GM12872 (cell line): ENCODE data around the gene SLC66A2.

Experiments used
- CTCF ChIP-seq: IDR thresholded peaks from 3 replicates; pipeline ENCODE4 v1.5.1; 2011; ENCODE audit warnings: low read depth, mild to moderate bottlenecking, low read length, moderate library complexity; ENCODE audit not compliant: insufficient read depth

The SLC66A2 gene

GRCh38 chr18:79917853-79918614, 33.4 kb downstream of the SLC66A2 start:
- no peak for TF ChIP-seq CTCF

- no peak for TF ChIP-seq CTCF
Measured at GRCh38 chr18:79917169-79917852, 34.1 kb downstream of the SLC66A2 start.

DNA sequence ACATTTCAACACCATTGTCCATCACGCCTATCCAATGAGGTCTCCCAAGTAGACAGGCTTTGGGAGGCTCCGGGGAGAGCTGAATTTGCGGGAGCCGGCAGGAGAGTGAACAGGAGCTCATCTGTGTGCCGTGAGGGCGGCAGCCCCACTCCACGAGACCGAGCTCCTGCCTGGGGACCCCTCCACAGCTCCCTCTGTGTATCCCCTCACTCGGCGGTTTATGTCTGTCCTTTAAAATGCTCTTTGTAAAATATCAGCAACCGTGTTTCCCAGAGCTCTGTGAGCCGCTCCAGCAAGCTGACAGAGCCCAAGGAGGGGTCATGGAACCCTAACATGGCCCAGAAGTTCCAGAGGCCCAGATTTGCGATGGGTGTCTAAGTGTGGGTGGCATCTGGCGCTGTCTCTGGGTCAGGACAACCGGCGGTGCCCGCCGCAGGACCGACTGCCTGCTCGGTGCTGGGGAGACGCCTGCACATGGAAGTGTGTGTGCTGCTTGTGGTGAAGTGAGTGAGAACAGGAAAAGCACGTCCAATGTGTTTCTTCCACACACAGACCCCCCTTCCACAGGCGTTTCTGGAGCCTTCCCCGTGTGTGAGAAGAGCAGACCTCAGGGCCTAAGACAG, 34.8 kb downstream of the SLC66A2 start:
- TF ChIP-seq CTCF = no peak

DNA sequence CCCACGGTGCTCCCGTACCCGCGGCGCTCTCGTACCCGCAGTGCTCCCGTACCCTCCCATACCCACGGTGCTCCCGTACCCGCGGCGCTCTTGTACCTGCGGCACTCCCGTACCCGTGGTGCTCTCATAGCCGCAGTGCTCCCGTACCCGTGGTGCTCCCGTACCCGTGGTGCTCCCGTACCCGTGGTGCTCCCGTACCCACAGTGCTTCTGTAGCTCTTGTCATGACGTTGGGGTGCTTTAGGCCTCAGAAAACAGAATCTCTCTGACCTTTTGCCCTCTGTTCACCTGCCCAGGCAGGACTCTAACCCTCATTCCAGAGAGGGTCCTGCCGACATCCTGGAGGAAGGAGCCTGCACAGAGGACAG, 35.3 kb downstream of the SLC66A2 start:
- TF ChIP-seq CTCF = no peak

DNA sequence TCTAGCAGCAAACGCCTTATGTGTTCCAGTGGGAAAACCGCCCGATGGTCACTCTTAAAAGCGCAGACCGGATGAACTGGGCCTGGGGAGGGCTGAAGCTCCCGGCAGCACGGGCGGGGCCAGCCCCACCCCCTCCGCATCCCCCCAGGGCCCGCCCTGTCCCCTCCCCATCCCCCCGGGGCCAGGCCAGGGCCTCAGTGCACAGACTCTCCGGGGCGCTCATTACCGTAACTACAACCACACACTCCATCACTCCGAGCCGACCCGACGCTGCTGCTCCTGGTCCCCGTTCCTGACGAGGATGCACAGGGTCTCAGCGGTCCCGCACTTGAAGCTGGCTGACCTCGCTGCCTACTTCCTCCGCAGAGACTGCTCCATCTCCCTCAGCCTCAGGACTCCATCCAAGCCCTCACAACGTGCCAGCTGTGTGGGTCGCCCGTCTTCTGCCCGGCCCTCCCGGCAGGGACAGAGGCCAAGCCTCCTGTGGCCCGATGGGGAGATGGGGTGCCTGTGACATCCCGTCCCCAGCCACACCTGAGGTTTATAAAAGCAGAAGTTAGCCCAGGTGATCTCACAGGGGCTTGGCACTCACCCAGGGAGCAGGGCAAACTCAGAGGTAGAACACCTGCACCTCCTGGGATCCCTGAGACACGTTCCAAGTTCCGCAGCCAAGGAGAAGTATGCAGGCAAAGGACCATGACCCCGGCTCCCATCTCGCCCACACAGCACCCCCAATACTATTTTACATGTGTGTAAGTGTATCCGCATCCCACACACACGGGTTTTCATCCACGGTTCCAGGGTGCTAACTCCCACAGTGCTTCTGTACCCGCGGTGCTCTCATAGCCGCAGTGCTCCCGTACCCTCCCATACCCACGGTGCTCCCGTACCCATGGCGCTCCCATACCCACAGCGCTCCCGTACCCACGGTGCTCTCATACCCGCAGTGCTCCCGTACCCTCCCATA, 36.0 kb downstream of the SLC66A2 start:
- TF ChIP-seq CTCF = no peak

GRCh38 chr18:79914614-79915160, 36.8 kb downstream of the SLC66A2 start:
- no peak for TF ChIP-seq CTCF
